HEK293 (cell line): ENCODE measurements around the gene RAMP1.

Experiments
- CTCF ChIA-PET: fragments of 350-600 bp; formaldehyde crosslinking; extraction: SDS; loops from one replicate; lab custom pipeline; 2021; ENCODE audit warnings: antibody characterized with exemption; lab: Yijun Ruan, JAX
- POLR2A ChIA-PET: fragments of 300-600 bp; formaldehyde crosslinking; extraction: SDS; loops from one replicate; lab custom pipeline; 2020; ENCODE audit warnings: antibody characterized with exemption, inconsistent platforms; lab: Yijun Ruan, JAX
- H3K27ac ChIP-seq: fragments of 200-500 bp; sonication (Bioruptor generic); 2 replicates; pipeline ENCODE4 v1.5.1; 2014; ENCODE audit warnings: low read depth, low read length, control low read depth, inconsistent platforms; ENCODE audit errors: extremely low read depth
- H3K36me3 ChIP-seq, 2 experiments: fragments of 200-500 bp in 1 of 2; sonication (Bioruptor generic) in 1 of 2; 1 replicate in 1 of 2; 2 replicates in 1 of 2; pipeline ENCODE4 v1.5.1; 2014 to 2017; ENCODE audit warnings: inconsistent platforms in 2 of 2, low read length in 2 of 2; ENCODE audit not compliant: control insufficient read depth in 2 of 2, insufficient read depth in 1 of 2
- H3K4me1 ChIP-seq: fragments of 200-500 bp; sonication (Bioruptor generic); 2 replicates; pipeline ENCODE4 v1.5.1; 2014; ENCODE audit warnings: mild to moderate bottlenecking, low read length, inconsistent platforms; ENCODE audit not compliant: control insufficient read depth, insufficient read depth
- H3K4me3 ChIP-seq: 2 replicates; pipeline ENCODE4 v1.5.1; 2011; ENCODE audit warnings: low read depth, mild to moderate bottlenecking, control low read depth, low read length, moderate library complexity
- H3K9me3 ChIP-seq: fragments of 200-500 bp; sonication (Bioruptor generic); 2 replicates; pipeline ENCODE4 v1.5.1; 2014; ENCODE audit warnings: low read depth, low read length, inconsistent platforms; ENCODE audit not compliant: control insufficient read depth, insufficient read depth
- ATF2 ChIP-seq: fragments of 450-650 bp; formaldehyde crosslinking; IDR thresholded peaks from 2 replicates; pipeline ENCODE4 v1.5.1; 2016; ENCODE audit warnings: missing biosample characterization, missing genetic modification characterization, low read depth
- GFI1B ChIP-seq: fragments of 450-650 bp; formaldehyde crosslinking; IDR thresholded peaks from 2 replicates; pipeline ENCODE4 v1.5.1; 2016; ENCODE audit warnings: missing biosample characterization, missing genetic modification characterization
- KLF17 ChIP-seq: fragments of 450-650 bp; formaldehyde crosslinking; IDR thresholded peaks from 2 replicates; pipeline ENCODE4 v1.5.1; 2016; ENCODE audit warnings: missing biosample characterization, missing genetic modification characterization
- OSR2 ChIP-seq: fragments of 450-650 bp; formaldehyde crosslinking; IDR thresholded peaks from 2 replicates; pipeline ENCODE4 v1.5.1; 2016; ENCODE audit warnings: missing biosample characterization, missing genetic modification characterization
- SP3 ChIP-seq: fragments of 450-650 bp; formaldehyde crosslinking; IDR thresholded peaks from 2 replicates; pipeline ENCODE4 v1.5.1; 2016; ENCODE audit warnings: missing biosample characterization, missing genetic modification characterization
- TCF7L2 ChIP-seq: IDR thresholded peaks from 2 replicates; pipeline ENCODE4 v1.6.1; 2011; ENCODE audit warnings: low read depth, mild to moderate bottlenecking, inconsistent platforms, low read length, moderate library complexity, borderline replicate concordance
- YY2 ChIP-seq: fragments of 450-650 bp; formaldehyde crosslinking; IDR thresholded peaks from 2 replicates; pipeline ENCODE4 v1.5.1; 2016; ENCODE audit warnings: missing biosample characterization, missing genetic modification characterization
- ZBTB17 ChIP-seq: fragments of 450-650 bp; formaldehyde crosslinking; IDR thresholded peaks from 2 replicates; pipeline ENCODE4 v1.5.1; 2016; ENCODE audit warnings: missing biosample characterization, missing genetic modification characterization
- ZBTB21 ChIP-seq: fragments of 450-650 bp; formaldehyde crosslinking; IDR thresholded peaks from 2 replicates; pipeline ENCODE4 v1.5.1; 2017; ENCODE audit warnings: missing biosample characterization, missing genetic modification characterization
- ZBTB48 ChIP-seq: fragments of 450-650 bp; formaldehyde crosslinking; IDR thresholded peaks from 2 replicates; pipeline ENCODE4 v1.5.1; 2016; ENCODE audit warnings: missing biosample characterization, missing genetic modification characterization
- ZBTB8A ChIP-seq: fragments of 450-650 bp; formaldehyde crosslinking; IDR thresholded peaks from 2 replicates; pipeline ENCODE4 v1.5.1; 2016; ENCODE audit warnings: missing biosample characterization, missing genetic modification characterization
- ZNF155 ChIP-seq: fragments of 450-650 bp; formaldehyde crosslinking; IDR thresholded peaks from 2 replicates; pipeline ENCODE4 v1.5.1; 2016; ENCODE audit warnings: missing biosample characterization, missing genetic modification characterization
- ZNF24 ChIP-seq: fragments of 450-650 bp; formaldehyde crosslinking; IDR thresholded peaks from 2 replicates; pipeline ENCODE4 v1.5.1; 2016; ENCODE audit warnings: missing biosample characterization, missing genetic modification characterization
- ZNF302 ChIP-seq: fragments of 450-650 bp; formaldehyde crosslinking; IDR thresholded peaks from 2 replicates; pipeline ENCODE4 v1.5.1; 2016; ENCODE audit warnings: missing biosample characterization, missing genetic modification characterization, low read depth
- ZNF341 ChIP-seq: fragments of 450-650 bp; formaldehyde crosslinking; IDR thresholded peaks from 2 replicates; pipeline ENCODE4; 2016; ENCODE audit warnings: low read depth, missing biosample characterization, missing genetic modification characterization
- ZNF394 ChIP-seq: fragments of 450-650 bp; formaldehyde crosslinking; IDR thresholded peaks from 2 replicates; pipeline ENCODE4 v1.5.1; 2016; ENCODE audit warnings: missing biosample characterization, missing genetic modification characterization, mild to moderate bottlenecking, moderate library complexity, borderline replicate concordance
- ZNF518A ChIP-seq: fragments of 450-650 bp; formaldehyde crosslinking; conservative IDR thresholded peaks from 2 replicates; pipeline ENCODE4 v1.5.1; 2016; ENCODE audit warnings: low read depth, missing biosample characterization, missing genetic modification characterization
- ZNF544 ChIP-seq: fragments of 450-650 bp; formaldehyde crosslinking; IDR thresholded peaks from 2 replicates; pipeline ENCODE4 v1.5.0; 2017; ENCODE audit warnings: missing biosample characterization, missing genetic modification characterization
- ZNF571 ChIP-seq: fragments of 450-650 bp; formaldehyde crosslinking; IDR thresholded peaks from 2 replicates; pipeline ENCODE4 v1.5.0; 2017; ENCODE audit warnings: missing biosample characterization, missing genetic modification characterization
- ZNF654 ChIP-seq: fragments of 450-650 bp; formaldehyde crosslinking; IDR thresholded peaks from 2 replicates; pipeline ENCODE4 v1.5.1; 2016; ENCODE audit warnings: low read depth, missing biosample characterization, missing genetic modification characterization
- ZSCAN16 ChIP-seq: fragments of 450-650 bp; formaldehyde crosslinking; IDR thresholded peaks from 2 replicates; pipeline ENCODE4 v1.5.1; 2016; ENCODE audit warnings: missing biosample characterization, missing genetic modification characterization

Gene RAMP1

GRCh38 chr2:237927986-237928385 is 68.6 kb downstream of the RAMP1 start:
- no peak overlapping the region for H3K4me3 ChIP-seq
- H3K4me1 ChIP-seq = no peaks in the 10 kb centered on the region
- H3K9me3 ChIP-seq = no peaks in the 10 kb centered on the region
- no peak for TF ChIP-seq ZBTB21 (tag by site-specific recombination)
- no peak for TF ChIP-seq TCF7L2
- no peak for TF ChIP-seq ZBTB48 (tag by site-specific recombination)
- no peak for TF ChIP-seq SP3 (tag by site-specific recombination)
- TF ChIP-seq OSR2 (tag by site-specific recombination) = no peak
- TF ChIP-seq ZBTB8A = no peak
- no peak for TF ChIP-seq ZNF302 (tag by site-specific recombination)
- TF ChIP-seq ZBTB17 (tag by site-specific recombination) = no peak
- TF ChIP-seq ZNF155 = no peak
- no peak for TF ChIP-seq ZNF518A (tag by site-specific recombination)
- TF ChIP-seq KLF17 = no peak
- no peak for TF ChIP-seq ZNF341
- TF ChIP-seq YY2 = no peak
- no peak for TF ChIP-seq ZNF654 (tag by site-specific recombination)
- no peak for TF ChIP-seq ZNF571 (tag by site-specific recombination)
- TF ChIP-seq ZNF544 (tag by site-specific recombination) = no peak
- H3K27ac ChIP-seq = no peak overlapping the region
- ChIA-PET POLR2A (no interaction called here), CTCF (no interaction called here)
- H3K36me3 ChIP-seq = no peaks in the 10 kb centered on the region

- Histone ChIP-seq H3K27ac (no peak overlapping the region), H3K4me1 (no peaks in the 10 kb centered on the region)
- no peak for TF ChIP-seq ZNF394 (tag by site-specific recombination)
- TF ChIP-seq ZNF24 (tag by site-specific recombination) = no peak
- no peak for TF ChIP-seq ZSCAN16
- no peak for TF ChIP-seq GFI1B
- TF ChIP-seq ATF2 (tag by site-specific recombination) = no peak
- TF ChIP-seq, all 188 proteins: peak for 0
- ChIA-PET POLR2A (no interaction called here), CTCF (no interaction called here)
- Histone ChIP-seq H3K4me3 (no peak overlapping the region), H3K36me3 (no peaks in the 10 kb centered on the region), H3K9me3 (no peaks in the 10 kb centered on the region)
These were observed 70.6 kb downstream of the RAMP1 start for GRCh38 chr2:237929979-237930378.
